ENCODE measurements around the gene FOXP3. TPM values are rescaled to one million over a fixed set of nuclear protein-coding genes. Genes with fewer than 3 reads are reported as not detected.

Gene FOXP3
- total and polyA plus RNA-seq, 2 experiments from 2014 or later = 0.03 TPM; not detected in 1

GRCh38 chrX:49212209-49212608 lies 52.3 kb downstream of the FOXP3 start:
- WGBS (ENCODE audit: low lambda C conversion rate, missing lambda C conversion rate) = 87% methylated on average over 2 of the region's 2 CpGs
- TF ChIP-seq, protein P1, sequence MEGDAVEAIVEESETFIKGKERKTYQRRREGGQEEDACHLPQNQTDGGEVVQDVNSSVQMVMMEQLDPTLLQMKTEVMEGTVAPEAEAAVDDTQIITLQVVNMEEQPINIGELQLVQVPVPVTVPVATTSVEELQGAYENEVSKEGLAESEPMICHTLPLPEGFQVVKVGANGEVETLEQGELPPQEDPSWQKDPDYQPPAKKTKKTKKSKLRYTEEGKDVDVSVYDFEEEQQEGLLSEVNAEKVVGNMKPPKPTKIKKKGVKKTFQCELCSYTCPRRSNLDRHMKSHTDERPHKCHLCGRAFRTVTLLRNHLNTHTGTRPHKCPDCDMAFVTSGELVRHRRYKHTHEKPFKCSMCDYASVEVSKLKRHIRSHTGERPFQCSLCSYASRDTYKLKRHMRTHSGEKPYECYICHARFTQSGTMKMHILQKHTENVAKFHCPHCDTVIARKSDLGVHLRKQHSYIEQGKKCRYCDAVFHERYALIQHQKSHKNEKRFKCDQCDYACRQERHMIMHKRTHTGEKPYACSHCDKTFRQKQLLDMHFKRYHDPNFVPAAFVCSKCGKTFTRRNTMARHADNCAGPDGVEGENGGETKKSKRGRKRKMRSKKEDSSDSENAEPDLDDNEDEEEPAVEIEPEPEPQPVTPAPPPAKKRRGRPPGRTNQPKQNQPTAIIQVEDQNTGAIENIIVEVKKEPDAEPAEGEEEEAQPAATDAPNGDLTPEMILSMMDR (IDR thresholded peaks at IDR 0.05; ENCODE audit: poor library complexity) = no peak
- no peaks in the 10 kb centered on the region for H3K27me3 ChIP-seq
- no peaks in the 10 kb centered on the region for H3K36me3 ChIP-seq (replicated peaks; ENCODE audit: insufficient read depth, low read depth)
- H3K4me2 ChIP-seq = no peak overlapping the region
- no peak overlapping the region for H3K27ac ChIP-seq
- no peak overlapping the region for H3K4me3 ChIP-seq
- H3K79me2 ChIP-seq = no peaks in the 10 kb centered on the region
- H2AFZ ChIP-seq = no peak overlapping the region
- DNase-seq (ENCODE audit: low spot score) = no peak
- H3K9me3 ChIP-seq (ENCODE audit: low read depth) = no peaks in the 10 kb centered on the region
- H3K4me1 ChIP-seq (ENCODE audit: insufficient read depth) = no peaks in the 10 kb centered on the region
- no peaks in the 10 kb centered on the region for H4K20me1 ChIP-seq (ENCODE audit: insufficient read depth, poor library complexity, severe bottlenecking)
- no peaks in the 10 kb centered on the region for H3K9me2 ChIP-seq (replicated peaks; ENCODE audit: insufficient read depth)

DNA sequence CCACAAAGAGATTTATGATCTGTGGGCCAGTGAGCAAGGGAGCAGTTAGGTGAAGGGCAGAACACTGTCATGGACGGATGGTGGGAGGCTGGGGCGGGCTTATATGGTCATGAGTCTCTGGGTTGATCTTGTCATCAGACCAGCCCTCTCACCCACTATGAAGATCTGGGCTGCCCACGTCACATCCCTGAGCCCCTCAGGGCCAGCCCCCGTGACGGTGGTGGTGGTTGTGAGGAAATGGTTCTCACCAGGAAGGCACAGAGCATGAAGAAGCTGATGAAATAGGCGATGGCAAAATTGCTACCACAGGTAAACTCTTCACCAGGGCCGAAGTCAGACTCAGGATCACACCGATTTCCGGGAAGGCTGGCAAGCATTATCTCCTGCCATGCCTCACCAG lies 53.4 kb downstream of the FOXP3 start:
- Histone ChIP-seq H4K20me1 (ENCODE audit: insufficient read depth, poor library complexity, severe bottlenecking) (no peaks in the 10 kb centered on the region), H3K4me2 (no peak overlapping the region), H3K9me2 (replicated peaks; ENCODE audit: insufficient read depth) (no peaks in the 10 kb centered on the region), H3K27ac (no peak overlapping the region), H3K4me1 (ENCODE audit: insufficient read depth) (no peaks in the 10 kb centered on the region), H3K9me3 (ENCODE audit: low read depth) (no peaks in the 10 kb centered on the region), H3K4me3 (no peak overlapping the region), H3K27me3 (no peaks in the 10 kb centered on the region), H2AFZ (no peak overlapping the region), H3K79me2 (no peaks in the 10 kb centered on the region), H3K36me3 (replicated peaks; ENCODE audit: insufficient read depth, low read depth) (no peaks in the 10 kb centered on the region)
- WGBS (ENCODE audit: low lambda C conversion rate, missing lambda C conversion rate) = 90% methylated on average over 9 of the region's 9 CpGs
- DNase-seq (ENCODE audit: low spot score) = no peak
- TF ChIP-seq EZH2phosphoT487 (IDR thresholded peaks at IDR 0.05; ENCODE audit: low read depth, severe bottlenecking, unreplicated experiment) (no peak), EZH2 (IDR thresholded peaks at IDR 0.05; ENCODE audit: borderline replicate concordance) (no peak)
- TF ChIP-seq, protein P1 (IDR thresholded peaks at IDR 0.05; ENCODE audit: poor library complexity) = no peak

DNA sequence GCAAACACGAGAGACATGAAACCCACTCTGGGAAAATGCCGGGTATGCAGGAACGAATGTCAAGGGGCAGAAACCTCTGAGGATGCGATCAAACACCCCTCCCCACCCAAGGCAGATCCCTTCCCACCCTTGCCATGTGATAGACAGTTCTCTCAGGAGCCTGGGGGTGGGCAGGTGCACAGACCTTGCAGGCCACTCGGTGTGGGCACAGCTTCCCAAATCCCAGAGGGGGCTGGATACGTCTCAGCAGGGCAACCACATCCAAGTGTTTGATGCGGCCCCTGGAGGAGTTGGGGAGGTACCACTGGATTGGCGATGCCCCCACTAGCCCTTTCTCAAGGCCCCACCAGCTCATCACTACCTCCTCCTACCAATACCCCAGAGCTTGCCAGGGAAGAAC lies 54.1 kb downstream of the FOXP3 start:
- Histone ChIP-seq H3K27me3 (no peaks in the 10 kb centered on the region), H3K36me3 (replicated peaks; ENCODE audit: insufficient read depth, low read depth) (no peaks in the 10 kb centered on the region), H3K27ac (no peak overlapping the region), H3K4me2 (no peak overlapping the region), H4K20me1 (ENCODE audit: insufficient read depth, poor library complexity, severe bottlenecking) (no peaks in the 10 kb centered on the region), H3K4me3 (no peak overlapping the region), H3K9me2 (replicated peaks; ENCODE audit: insufficient read depth) (no peaks in the 10 kb centered on the region), H3K4me1 (ENCODE audit: insufficient read depth) (no peaks in the 10 kb centered on the region), H3K79me2 (no peaks in the 10 kb centered on the region), H2AFZ (no peak overlapping the region), H3K9me3 (ENCODE audit: low read depth) (no peaks in the 10 kb centered on the region)
- WGBS (ENCODE audit: low lambda C conversion rate, missing lambda C conversion rate) = 80% methylated on average over 8 of the region's 8 CpGs
- TF ChIP-seq EZH2 (IDR thresholded peaks at IDR 0.05; ENCODE audit: borderline replicate concordance) (no peak), EZH2phosphoT487 (IDR thresholded peaks at IDR 0.05; ENCODE audit: low read depth, severe bottlenecking, unreplicated experiment) (no peak)
- TF ChIP-seq, protein P1 (IDR thresholded peaks at IDR 0.05; ENCODE audit: poor library complexity) = no peak
- no peak for DNase-seq (ENCODE audit: low spot score)

Data from hepatocyte (in vitro differentiated cells).